K562 (cell line): ENCODE data around the gene PLCL2. TPM values are rescaled to one million over a fixed set of nuclear protein-coding genes. Genes with fewer than 3 reads are reported as not detected.

Source experiments
- ATAC-seq: fragments of 200-7000 bp; cut with Tn5 transposase; 3 replicates; pipeline ENCODE4 v1.9.1; 2020; ENCODE audit warnings: moderate library complexity
- BruUV-seq: library from RNA; stranded (reverse); fragments of 400-500 nt; replicated peaks from 2 replicates; lab custom pipeline; 2021; lab: Mats Ljungman, UMichigan
- CTCF ChIA-PET: fragments of 300-600 bp; formaldehyde crosslinking; extraction: SDS; loops from one replicate; lab custom pipeline; 2021; ENCODE audit warnings: low intra/inter-chr PET ratio; lab: Yijun Ruan, JAX
- POLR2A ChIA-PET: fragments of 300-600, 350-650 bp; sonication (Branson Sonifier 250); formaldehyde crosslinking; extraction: SDS; loops from one replicate; lab custom pipeline; 2021; ENCODE audit warnings: antibody characterized with exemption, inconsistent platforms; lab: Yijun Ruan, JAX
- DNase-seq, 4 experiments: peaks; one replicate each; pipeline versions ENCODE4 v3.0.0 to v3.0.0-alpha.2; 2011 to 2018; ENCODE audit warnings: low spot score in 3 of 4, mixed read lengths in 3 of 4; ENCODE audit errors: extremely low read depth in 1 of 4
- FAIRE-seq: peaks from 2 replicates; lab custom pipeline; 2011; peaks lifted over from hg19 to GRCh38; lab: Jason Lieb, UNC
- H2AFZ ChIP-seq: 2 replicates; pipeline ENCODE4 v1.6.0; 2011; ENCODE audit warnings: low read depth, low read length, control low read depth, inconsistent platforms
- H3K27ac ChIP-seq: fragments of 200-600 bp; 3 replicates; pipeline ENCODE4 v1.8.0; 2011; ENCODE audit warnings: low read depth, mild to moderate bottlenecking, control low read depth, inconsistent platforms, low read length, moderate library complexity, mixed read lengths; ENCODE audit errors: extremely low read depth
- H3K27me3 ChIP-seq, 2 experiments: fragments of 300-600 bp in 1 of 2; 2 replicates in 1 of 2; 3 replicates in 1 of 2; pipeline versions ENCODE4 v1.6.0 to v1.8.0; 2011; ENCODE audit warnings: inconsistent platforms in 2 of 2, low read length in 2 of 2, mild to moderate bottlenecking in 1 of 2, mixed read lengths in 1 of 2, moderate library complexity in 1 of 2; ENCODE audit not compliant: control insufficient read depth in 2 of 2, insufficient read depth in 2 of 2
- H3K36me3 ChIP-seq: fragments of 300-600 bp; 3 replicates; pipeline ENCODE4 v1.8.0; 2011; ENCODE audit warnings: mild to moderate bottlenecking, low read length, inconsistent platforms; ENCODE audit not compliant: control insufficient read depth, insufficient read depth
- H3K4me1 ChIP-seq, 2 experiments: fragments of 200-600 bp in 1 of 2; replicated peaks in 1 of 2; 2 replicates in 1 of 2; 3 replicates in 1 of 2; pipeline versions ENCODE4 v1.5.1 to v1.8.0; 2011; ENCODE audit warnings: inconsistent platforms in 2 of 2, low read length in 2 of 2, mild to moderate bottlenecking in 1 of 2, mixed read lengths in 1 of 2, moderate library complexity in 1 of 2; ENCODE audit not compliant: control insufficient read depth in 2 of 2, insufficient read depth in 2 of 2
- H3K4me2 ChIP-seq: 2 replicates; pipeline ENCODE4 v1.6.1; 2011; ENCODE audit warnings: low read length, control low read depth, inconsistent platforms, mixed read lengths; ENCODE audit not compliant: insufficient read depth
- H3K4me3 ChIP-seq: fragments of 200-600 bp; sonication (generic), shearing (Covaris generic); 2 replicates; pipeline ENCODE4 v1.5.1; 2016; ENCODE audit warnings: control low read depth, inconsistent platforms
- H3K79me2 ChIP-seq: fragments of 200-600 bp; 3 replicates; pipeline ENCODE4 v1.8.0; 2011; ENCODE audit warnings: low read length, inconsistent platforms; ENCODE audit not compliant: control insufficient read depth, insufficient read depth
- H3K9ac ChIP-seq, 2 experiments: 2 replicates each; pipeline versions ENCODE4 v1.6.0 to v1.6.1; 2011; ENCODE audit warnings: low read depth in 2 of 2, low read length in 2 of 2, control low read depth in 1 of 2, inconsistent platforms in 1 of 2, mild to moderate bottlenecking in 1 of 2, mixed read lengths in 1 of 2; ENCODE audit not compliant: insufficient read depth in 1 of 2
- H3K9me1 ChIP-seq: one replicate; pipeline ENCODE4 v1.6.0; 2011; ENCODE audit warnings: inconsistent platforms, mild to moderate bottlenecking, low read length, moderate library complexity; ENCODE audit not compliant: control insufficient read depth, insufficient read depth
- H3K9me3 ChIP-seq: replicated peaks from 2 replicates; pipeline ENCODE4 v1.5.1; 2011; ENCODE audit warnings: low read depth, low read length, inconsistent platforms; ENCODE audit not compliant: control insufficient read depth, insufficient read depth
- H4K20me1 ChIP-seq: replicated peaks from 2 replicates; pipeline ENCODE4 v1.6.1; 2011; ENCODE audit warnings: low read length, inconsistent platforms, mixed read lengths; ENCODE audit not compliant: control insufficient read depth, insufficient read depth
- CLOCK ChIP-seq: fragments of 250-450 bp; sonication (Bioruptor Pico); IDR thresholded peaks from 2 replicates; pipeline ENCODE4 v1.4.0; 2020; ENCODE audit warnings: mild to moderate bottlenecking, moderate library complexity, borderline replicate concordance
- CTCF ChIP-seq, 3 experiments: IDR thresholded peaks in 2 of 3; conservative IDR thresholded peaks in 1 of 3; 2 replicates each; pipeline ENCODE4 v1.5.1; 2011 to 2012; ENCODE audit warnings: low read length in 3 of 3, mild to moderate bottlenecking in 3 of 3, control low read depth in 2 of 3, improper control_type of control experiment in 1 of 3, inconsistent platforms in 1 of 3, low read depth in 1 of 3, mixed read lengths in 1 of 3, moderate library complexity in 1 of 3; ENCODE audit not compliant: insufficient read depth in 2 of 3
- DACH1 ChIP-seq: fragments of 450-650 bp; IDR thresholded peaks from 2 replicates; pipeline ENCODE4 v1.6.1; 2018; ENCODE audit not compliant: partially characterized antibody
- LEF1 ChIP-seq: fragments of 450-650 bp; IDR thresholded peaks from 2 replicates; pipeline ENCODE4 v1.6.1; 2016; ENCODE audit warnings: mild to moderate bottlenecking
- POLR3A ChIP-seq: IDR thresholded peaks from 2 replicates; pipeline ENCODE4 v1.6.1; 2011; ENCODE audit warnings: borderline replicate concordance, mild to moderate bottlenecking, moderate library complexity; ENCODE audit not compliant: insufficient read length, insufficient read depth; ENCODE audit errors: extremely low read depth
- SETDB1 ChIP-seq: IDR thresholded peaks from one replicate; pipeline ENCODE4 v1.6.1; 2012; ENCODE audit warnings: low read length, control low read depth, inconsistent platforms
- U2AF2 ChIP-seq: fragments of 200-400 bp; formaldehyde crosslinking; optimal IDR thresholded peaks from 2 replicates; pipeline ENCODE3; 2017; ENCODE audit warnings: low read depth, mild to moderate bottlenecking, low read length
- ZKSCAN3 ChIP-seq: fragments of 250-450 bp; sonication (Bioruptor Pico); IDR thresholded peaks from 2 replicates; pipeline ENCODE4 v1.4.0; 2020
- ZNF184 ChIP-seq: sonication (generic); formaldehyde crosslinking; IDR thresholded peaks from 2 replicates; pipeline ENCODE4 v1.5.0; 2020; ENCODE audit warnings: missing genetic modification reagents
- ZNF24 ChIP-seq: fragments of 450-650 bp; IDR thresholded peaks from 2 replicates; pipeline ENCODE4 v1.6.1; 2016
- WGBS: fragments of 100-300 bp; shearing (Covaris generic); methylation state at CpG from one replicate; pipeline ENCODE4 v1.1.6; 2016; ENCODE audit warnings: low coverage, mixed read lengths; ENCODE audit not compliant: insufficient coverage; ENCODE audit errors: missing lambda C conversion rate; 5-methylcytosine and 5-hydroxymethylcytosine counted together
- in situ Hi-C: fragments of 300-500 bp; cut with MboI; formaldehyde crosslinking; loops from 4 replicates; pipeline ENCODE4 v1.15.0; 2018; ENCODE audit warnings: inconsistent platforms, mixed read lengths
- intact Hi-C: fragments of 100-400 bp; cut with micrococcal nuclease; formaldehyde crosslinking; loops from 2 replicates; pipeline ENCODE4 v1.14.2; 2022
- polyA plus RNA-seq, 8 experiments: library from polyadenylated mRNA; depleted of rRNA in 4 of 8; stranded (reverse) in 5 of 8; unstranded in 3 of 8; fragments of >200 nt; fragmentation: Nextera tagmentation in 2 of 8; fragmentation: Illumina TruSeq in 1 of 8; extraction: Ambion mirVana in 2 of 8; extraction: Trizol in 1 of 8; gene quantifications; 2 replicates each; pipeline versions ENCODE4 v1.2.1 to v1.2.3, GENCODE V29; 2011 to 2014; ENCODE audit warnings: inconsistent platforms in 1 of 8, missing spikeins in 1 of 8
- total RNA-seq, 7 experiments: library from RNA; depleted of rRNA in 6 of 7; stranded (reverse); fragments of >200 nt in 6 of 7; fragmentation: Illumina TruSeq in 2 of 7; extraction: Trizol in 2 of 7; gene quantifications; 2 replicates each; pipeline versions ENCODE4 v1.2.1 to v1.2.3, GENCODE V29; 2011 to 2021; ENCODE audit warnings: low replicate concordance in 1 of 7
- TF ChIP-seq, protein P1 (sequence below): IDR thresholded peaks from 2 replicates; pipeline ENCODE4 v1.6.1; 2016; ENCODE audit warnings: missing genetic modification characterization, missing compliant biosample characterization
- TF ChIP-seq, protein P2 (sequence below): sonication (generic); formaldehyde crosslinking; IDR thresholded peaks from 2 replicates; pipeline ENCODE4 v1.8.0; 2022; ENCODE audit warnings: mild to moderate bottlenecking, low read depth, missing genetic modification reagents

Gene PLCL2
- total and polyA plus RNA-seq, 9 of the 15 experiments (the other 6 are each of a cell fraction or from before 2014, with no cell fraction given): 0.03 to 0.18 (median 0.11) TPM; not detected in 2

- no peak for ATAC-seq
- H3K79me2 ChIP-seq: no peaks in the 10 kb centered on the region
- H3K4me3 ChIP-seq: no peak overlapping the region
These were observed 16.2 kb downstream of the PLCL2 start for GRCh38 chr3:16900779-16901440.

More at GRCh38 chr3:16900779-16901440, 16.2 kb downstream of the PLCL2 start:
- H3K4me2 ChIP-seq: no peak overlapping the region
- CTCF ChIA-PET: no interaction called here
- TF ChIP-seq POLR3A (no peak), SETDB1 (no peak), DACH1 (no peak), LEF1 (no peak), ZNF24 (no peak), CTCF (IDR thresholded peaks at IDR 0.05 in 2 of 3, conservative IDR thresholded peaks at IDR 0.05 in 1 of 3; ENCODE audit: insufficient read depth in 2 of 3, low read depth in 1 of 3, low read length in 3 of 3) (no peak), ZKSCAN3 (CRISPR knock-in tag) (no peak), CLOCK (CRISPR knock-in tag) (no peak), U2AF2 (no peak), ZNF184 (CRISPR knock-in tag) (no peak)
- TF ChIP-seq, protein P1, sequence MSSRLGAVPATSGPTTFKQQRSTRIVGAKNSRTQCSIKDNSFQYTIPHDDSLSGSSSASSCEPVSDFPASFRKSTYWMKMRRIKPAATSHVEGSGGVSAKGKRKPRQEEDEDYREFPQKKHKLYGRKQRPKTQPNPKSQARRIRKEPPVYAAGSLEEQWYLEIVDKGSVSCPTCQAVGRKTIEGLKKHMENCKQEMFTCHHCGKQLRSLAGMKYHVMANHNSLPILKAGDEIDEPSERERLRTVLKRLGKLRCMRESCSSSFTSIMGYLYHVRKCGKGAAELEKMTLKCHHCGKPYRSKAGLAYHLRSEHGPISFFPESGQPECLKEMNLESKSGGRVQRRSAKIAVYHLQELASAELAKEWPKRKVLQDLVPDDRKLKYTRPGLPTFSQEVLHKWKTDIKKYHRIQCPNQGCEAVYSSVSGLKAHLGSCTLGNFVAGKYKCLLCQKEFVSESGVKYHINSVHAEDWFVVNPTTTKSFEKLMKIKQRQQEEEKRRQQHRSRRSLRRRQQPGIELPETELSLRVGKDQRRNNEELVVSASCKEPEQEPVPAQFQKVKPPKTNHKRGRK: no peak
- TF ChIP-seq, protein P2, sequence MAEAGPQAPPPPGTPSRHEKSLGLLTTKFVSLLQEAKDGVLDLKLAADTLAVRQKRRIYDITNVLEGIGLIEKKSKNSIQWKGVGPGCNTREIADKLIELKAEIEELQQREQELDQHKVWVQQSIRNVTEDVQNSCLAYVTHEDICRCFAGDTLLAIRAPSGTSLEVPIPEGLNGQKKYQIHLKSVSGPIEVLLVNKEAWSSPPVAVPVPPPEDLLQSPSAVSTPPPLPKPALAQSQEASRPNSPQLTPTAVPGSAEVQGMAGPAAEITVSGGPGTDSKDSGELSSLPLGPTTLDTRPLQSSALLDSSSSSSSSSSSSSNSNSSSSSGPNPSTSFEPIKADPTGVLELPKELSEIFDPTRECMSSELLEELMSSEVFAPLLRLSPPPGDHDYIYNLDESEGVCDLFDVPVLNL (CRISPR knock-in tag): no peak
- TF ChIP-seq, all 486 proteins: peak for 0
- Histone ChIP-seq H3K9me1 (no peaks in the 10 kb centered on the region), H3K9me3 (no peaks in the 10 kb centered on the region), H3K9ac (no peak overlapping the region), H4K20me1 (no peaks in the 10 kb centered on the region), H3K36me3 (no peaks in the 10 kb centered on the region), H2AFZ (no peak overlapping the region), H3K27me3 (peaks cover 4 to 5% of the 10 kb centered on the region in 2 experiments; a peak in 3 of 5 replicates), H3K4me1 (no peaks in the 10 kb centered on the region), H3K27ac (no peak overlapping the region)
- 0% methylated on average over 4 of the region's 4 CpGs for WGBS
- DNase-seq (no peak), FAIRE-seq (no peak)
- BruUV-seq: no TSS peak
- in situ Hi-C loops: loop anchor here (25.0 kb wide), 1 partner anchor 511 kb away; no protein-coding TSS in a partner anchor
- POLR2A ChIA-PET: no interaction called here
- intact Hi-C loops: no loop called here
